GM21515 (cell line): Measurements from ENCODE around the gene ADGRF5.

Experiments used
- ATAC-seq: cut with Tn5 transposase; IDR thresholded peaks from one replicate; pipeline ENCODE4 v1.9.1; 2021; ENCODE audit not compliant: unreplicated experiment

ADGRF5 gene

GRCh38 chr6:46933751-46934150, 12.0 kb upstream of the ADGRF5 start:
- ATAC-seq: no peak

GRCh38 chr6:46932526-46933319, 11.0 kb upstream of the ADGRF5 start:
- ATAC-seq: no peak

GRCh38 chr6:46931416-46931815, 9.7 kb upstream of the ADGRF5 start:
- ATAC-seq: no peak

- ATAC-seq: no peak
These were observed 8.6 kb upstream of the ADGRF5 start for GRCh38 chr6:46930331-46930730.

GRCh38 chr6:46927066-46927465, 5.3 kb upstream of the ADGRF5 start:
- ATAC-seq: no peak

GRCh38 chr6:46926481-46926880, 4.7 kb upstream of the ADGRF5 start:
- no peak for ATAC-seq

GRCh38 chr6:46925563-46926253, 4.0 kb upstream of the ADGRF5 start:
- ATAC-seq: no peak

GRCh38 chr6:46923476-46923875, 1.7 kb upstream of the ADGRF5 start:
- ATAC-seq: no peak

GRCh38 chr6:46921059-46921458, 679 bp downstream of the ADGRF5 start:
- no peak for ATAC-seq

- no peak for ATAC-seq
These were observed 2.9 kb downstream of the ADGRF5 start for GRCh38 chr6:46918806-46919205.

- ATAC-seq: no peak
These were observed 4.7 kb downstream of the ADGRF5 start for GRCh38 chr6:46917002-46917545.

GRCh38 chr6:46915866-46916265, 5.9 kb downstream of the ADGRF5 start:
- ATAC-seq: no peak

GRCh38 chr6:46915380-46915779, 6.4 kb downstream of the ADGRF5 start:
- no peak for ATAC-seq

GRCh38 chr6:46914279-46914810, 7.4 kb downstream of the ADGRF5 start:
- ATAC-seq: no peak

GRCh38 chr6:46909371-46909770, 12.4 kb downstream of the ADGRF5 start:
- no peak for ATAC-seq

GRCh38 chr6:46906776-46907175, 15.0 kb downstream of the ADGRF5 start:
- ATAC-seq: no peak

- ATAC-seq: no peak
These were observed 17.6 kb downstream of the ADGRF5 start for GRCh38 chr6:46904117-46904516.

GRCh38 chr6:46903175-46903574, 18.6 kb downstream of the ADGRF5 start:
- ATAC-seq: no peak

GRCh38 chr6:46901882-46902314, 19.8 kb downstream of the ADGRF5 start:
- ATAC-seq: no peak

- no peak for ATAC-seq
These were observed 21.5 kb downstream of the ADGRF5 start for GRCh38 chr6:46900266-46900665.

GRCh38 chr6:46899659-46900058, 22.1 kb downstream of the ADGRF5 start:
- ATAC-seq: no peak

GRCh38 chr6:46898006-46898405, 23.7 kb downstream of the ADGRF5 start:
- no peak for ATAC-seq
